Measurements from ENCODE around the gene ING5. TPM values are rescaled to one million over a fixed set of nuclear protein-coding genes. Genes with fewer than 3 reads are reported as not detected.

ING5 gene
- total RNA-seq, 1 donor from 2014 or later: 19.7 TPM

DNA sequence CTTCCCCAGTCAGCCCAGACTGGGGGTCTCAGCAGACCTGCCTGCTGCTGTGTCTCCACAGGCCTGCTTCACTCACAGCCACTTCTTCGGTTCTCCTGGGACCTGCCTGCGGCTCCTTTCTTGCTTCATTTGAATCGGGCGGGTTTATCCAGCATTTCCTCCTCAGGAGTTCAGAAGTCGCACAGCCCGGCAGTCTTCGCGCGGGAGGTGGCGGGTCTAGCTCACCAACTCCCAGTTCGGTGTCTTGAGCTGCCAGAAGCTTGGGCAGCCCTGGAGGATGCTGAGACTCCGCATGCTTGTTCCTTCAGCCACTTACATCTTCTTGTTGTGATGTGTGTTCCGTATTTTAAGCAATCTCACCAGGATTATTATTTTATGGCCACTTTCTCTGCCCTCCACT, 43.4 kb downstream of the ING5 start:
- no peak for FAIRE-seq
- Histone ChIP-seq H3K27me3 (ENCODE audit: control insufficient read depth, insufficient read depth, low read length) (no peaks in the 10 kb centered on the region), H3K4me3 (ENCODE audit: low read depth, low read length) (no peak overlapping the region), H3K36me3 (ENCODE audit: control insufficient read depth, insufficient read depth, low read length) (peaks cover 20% of the 10 kb centered on the region)
- no peak for DNase-seq (ENCODE audit: low read depth)
- TF ChIP-seq, protein P1, sequence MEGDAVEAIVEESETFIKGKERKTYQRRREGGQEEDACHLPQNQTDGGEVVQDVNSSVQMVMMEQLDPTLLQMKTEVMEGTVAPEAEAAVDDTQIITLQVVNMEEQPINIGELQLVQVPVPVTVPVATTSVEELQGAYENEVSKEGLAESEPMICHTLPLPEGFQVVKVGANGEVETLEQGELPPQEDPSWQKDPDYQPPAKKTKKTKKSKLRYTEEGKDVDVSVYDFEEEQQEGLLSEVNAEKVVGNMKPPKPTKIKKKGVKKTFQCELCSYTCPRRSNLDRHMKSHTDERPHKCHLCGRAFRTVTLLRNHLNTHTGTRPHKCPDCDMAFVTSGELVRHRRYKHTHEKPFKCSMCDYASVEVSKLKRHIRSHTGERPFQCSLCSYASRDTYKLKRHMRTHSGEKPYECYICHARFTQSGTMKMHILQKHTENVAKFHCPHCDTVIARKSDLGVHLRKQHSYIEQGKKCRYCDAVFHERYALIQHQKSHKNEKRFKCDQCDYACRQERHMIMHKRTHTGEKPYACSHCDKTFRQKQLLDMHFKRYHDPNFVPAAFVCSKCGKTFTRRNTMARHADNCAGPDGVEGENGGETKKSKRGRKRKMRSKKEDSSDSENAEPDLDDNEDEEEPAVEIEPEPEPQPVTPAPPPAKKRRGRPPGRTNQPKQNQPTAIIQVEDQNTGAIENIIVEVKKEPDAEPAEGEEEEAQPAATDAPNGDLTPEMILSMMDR (IDR thresholded peaks at IDR 0.05; ENCODE audit: insufficient read depth, low read length, severe bottlenecking): no peak

DNA sequence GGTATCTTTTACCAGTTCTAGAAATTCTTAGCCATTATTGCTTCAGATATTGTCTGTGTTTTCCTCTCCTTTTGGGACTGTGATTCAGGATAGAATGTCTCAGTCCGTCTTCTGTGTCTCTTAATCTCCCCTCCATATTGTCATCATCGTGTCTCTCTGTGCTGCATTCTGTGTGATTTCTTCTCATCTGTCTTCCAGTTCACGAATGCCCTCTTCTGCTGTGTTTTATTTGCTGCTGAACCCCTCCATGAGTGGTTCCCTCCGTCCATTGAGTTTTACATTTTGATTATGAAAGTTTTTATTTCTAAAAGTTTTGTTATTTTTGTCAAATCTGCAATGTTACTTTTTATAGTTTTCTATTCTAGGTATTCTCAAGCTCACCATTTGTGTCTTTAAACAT, 44.2 kb downstream of the ING5 start:
- Histone ChIP-seq H3K36me3 (ENCODE audit: control insufficient read depth, insufficient read depth, low read length) (peaks cover 22% of the 10 kb centered on the region), H3K4me3 (ENCODE audit: low read depth, low read length) (no peak overlapping the region), H3K27me3 (ENCODE audit: control insufficient read depth, insufficient read depth, low read length) (no peaks in the 10 kb centered on the region)
- DNase-seq (ENCODE audit: low read depth): no peak
- TF ChIP-seq, protein P1 (IDR thresholded peaks at IDR 0.05; ENCODE audit: insufficient read depth, low read length, severe bottlenecking): no peak
- no peak for FAIRE-seq

DNA sequence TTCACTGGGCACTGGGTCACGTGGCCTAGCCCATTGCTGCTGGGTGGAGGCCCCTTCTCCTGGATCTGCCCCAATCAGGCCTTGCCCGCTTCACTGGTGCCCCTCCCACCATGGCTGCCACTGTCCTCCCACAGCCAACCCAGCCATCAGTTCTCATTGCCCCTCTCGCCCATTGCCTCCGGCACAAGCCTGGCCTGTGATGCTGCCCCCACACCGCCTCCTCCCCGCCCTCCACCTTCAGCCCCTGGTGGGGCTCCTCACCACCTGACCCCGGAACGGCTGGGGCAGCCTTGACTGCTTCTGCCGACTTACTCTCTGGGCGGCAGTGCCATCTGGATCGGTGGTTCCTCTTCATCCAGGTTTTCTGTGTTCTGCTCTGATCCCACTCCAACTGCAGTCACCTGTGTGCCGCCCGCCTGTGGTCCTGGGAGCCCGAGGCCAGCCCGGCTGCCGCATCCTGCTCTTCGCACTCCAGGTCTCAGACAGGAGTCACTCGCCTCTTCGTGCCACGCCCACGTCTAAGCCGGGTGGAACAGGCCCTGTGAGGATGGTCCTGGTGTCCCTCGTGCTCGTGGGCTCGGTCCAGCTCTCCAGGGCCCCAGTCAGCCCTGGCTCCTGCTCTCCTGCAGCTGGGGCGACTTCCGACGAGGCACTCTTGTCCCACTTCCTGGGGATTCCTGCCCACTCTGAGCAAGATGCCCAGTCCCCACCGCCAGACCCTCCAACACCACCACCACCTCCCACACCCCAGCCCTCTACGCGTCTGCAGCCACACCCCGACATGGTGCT, 46.8 kb downstream of the ING5 start:
- DNase-seq (ENCODE audit: low read depth): no peak
- Histone ChIP-seq H3K4me3 (ENCODE audit: low read depth, low read length) (no peak overlapping the region), H3K27me3 (ENCODE audit: control insufficient read depth, insufficient read depth, low read length) (no peaks in the 10 kb centered on the region), H3K36me3 (ENCODE audit: control insufficient read depth, insufficient read depth, low read length) (peaks cover 19% of the 10 kb centered on the region)
- no peak for FAIRE-seq
- TF ChIP-seq, protein P1 (IDR thresholded peaks at IDR 0.05; ENCODE audit: insufficient read depth, low read length, severe bottlenecking): no peak

DNA sequence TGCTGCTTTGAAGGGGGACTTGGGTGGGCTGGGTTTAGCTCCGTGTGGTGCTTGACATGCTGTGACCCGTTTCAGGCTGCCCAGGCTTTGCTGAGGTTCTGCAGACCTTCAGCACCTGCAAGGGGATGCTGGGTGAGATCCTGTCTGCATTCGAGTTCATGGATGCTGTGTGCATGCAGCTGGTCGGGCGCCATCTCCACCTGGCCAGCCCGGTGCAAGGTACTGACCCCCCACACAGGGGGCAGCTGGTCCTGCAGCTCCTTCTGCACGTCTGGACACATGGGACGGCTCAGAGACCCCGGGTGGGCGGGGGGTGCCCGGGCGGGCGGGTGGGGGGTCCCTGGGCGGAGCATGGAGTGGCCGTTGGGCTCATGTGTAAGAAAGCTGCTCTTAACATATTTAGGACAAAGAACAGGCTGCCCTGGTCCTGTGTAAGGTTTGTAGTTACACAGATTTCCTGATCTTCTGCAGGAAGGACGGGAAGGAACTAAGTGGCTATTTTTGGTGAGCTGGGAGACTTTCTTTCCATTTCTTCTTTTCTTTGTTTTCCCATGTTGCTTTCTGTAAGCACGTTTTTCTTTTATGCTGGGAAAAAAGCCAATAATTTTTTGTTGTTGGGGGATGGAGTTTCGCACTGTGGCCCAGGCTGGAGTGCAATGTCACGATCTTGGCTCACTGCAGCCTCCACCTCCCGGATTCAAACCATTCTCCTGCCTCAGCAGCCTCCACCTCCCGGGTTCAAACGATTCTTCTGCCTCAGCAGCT, 48.4 kb downstream of the ING5 start:
- H3K27me3 ChIP-seq (ENCODE audit: control insufficient read depth, insufficient read depth, low read length): no peaks in the 10 kb centered on the region
- FAIRE-seq (no peak), DNase-seq (ENCODE audit: low read depth) (no peak)
- TF ChIP-seq, protein P1 (IDR thresholded peaks at IDR 0.05; ENCODE audit: insufficient read depth, low read length, severe bottlenecking): no peak
- H3K4me3 ChIP-seq (ENCODE audit: low read depth, low read length): no peak overlapping the region
- H3K36me3 ChIP-seq (ENCODE audit: control insufficient read depth, insufficient read depth, low read length): peaks cover 13% of the 10 kb centered on the region

DNA sequence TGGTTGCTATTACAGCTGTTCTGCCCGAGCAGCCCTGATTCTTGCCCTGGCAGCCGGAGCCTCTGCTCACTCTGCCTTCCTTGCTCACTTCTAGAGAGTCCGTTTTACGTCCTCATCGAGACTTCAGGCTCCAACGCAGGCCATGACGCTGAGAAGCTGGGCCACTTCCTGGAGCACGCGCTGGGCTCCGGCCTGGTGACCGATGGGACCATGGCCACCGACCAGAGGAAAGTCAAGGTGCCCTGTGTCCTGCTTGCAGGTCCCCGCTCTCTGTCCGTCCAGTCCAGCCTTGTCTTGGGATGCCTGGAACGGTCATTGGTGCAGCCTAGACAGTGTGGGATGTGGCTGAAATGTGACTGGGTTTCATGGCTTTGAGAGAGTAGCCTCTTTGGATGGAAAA, 49.3 kb downstream of the ING5 start:
- FAIRE-seq: no peak
- TF ChIP-seq, protein P1 (IDR thresholded peaks at IDR 0.05; ENCODE audit: insufficient read depth, low read length, severe bottlenecking): no peak
- H3K4me3 ChIP-seq (ENCODE audit: low read depth, low read length): no peak overlapping the region
- DNase-seq (ENCODE audit: low read depth): no peak
- peaks cover 17% of the 10 kb centered on the region for H3K36me3 ChIP-seq (ENCODE audit: control insufficient read depth, insufficient read depth, low read length)
- no peaks in the 10 kb centered on the region for H3K27me3 ChIP-seq (ENCODE audit: control insufficient read depth, insufficient read depth, low read length)

All from bronchial epithelial cell (primary cell).